Activated T-cell treated with anti-CD3 and anti-CD28 coated beads for 24 hours (primary cell): Measurements from ENCODE around the gene LAMP5.

Source experiments
- DNase-seq: peaks from one replicate; pipeline ENCODE4 v3.0.0-alpha.2; 2020; ENCODE audit warnings: low read depth

The LAMP5 gene

GRCh38 chr20:9514461-9515213, at the start of gene LAMP5:
Gene LAMP5, plus strand, starts transcription at chr20:9514590. Its CDS starts 263 bp downstream, at chr20:9514853.
- DNase-seq, result no peak

GRCh38 chr20:9467995-9468394, 46.4 kb upstream of the LAMP5 start:
- DNase-seq, result no peak

GRCh38 chr20:9474835-9475415, 39.5 kb upstream of the LAMP5 start:
- DNase-seq, result no peak

- DNase-seq, result no peak
These were observed 38.9 kb upstream of the LAMP5 start for GRCh38 chr20:9475456-9475855.

- no peak for DNase-seq
These were observed 38.2 kb upstream of the LAMP5 start for GRCh38 chr20:9476174-9476573.

GRCh38 chr20:9476637-9477036, 37.8 kb upstream of the LAMP5 start:
- no peak for DNase-seq

- no peak for DNase-seq
These were observed 35.6 kb upstream of the LAMP5 start for GRCh38 chr20:9478771-9479170.

GRCh38 chr20:9480066-9480465, 34.3 kb upstream of the LAMP5 start:
- DNase-seq, result no peak

- no peak for DNase-seq
These were observed 32.2 kb upstream of the LAMP5 start for GRCh38 chr20:9482180-9482579.

- no peak for DNase-seq
These were observed 31.3 kb upstream of the LAMP5 start for GRCh38 chr20:9483131-9483530.

- no peak for DNase-seq
These were observed 28.6 kb upstream of the LAMP5 start for GRCh38 chr20:9485614-9486340.

GRCh38 chr20:9487231-9487630, 27.2 kb upstream of the LAMP5 start:
- no peak for DNase-seq

GRCh38 chr20:9488063-9488462, 26.3 kb upstream of the LAMP5 start:
- no peak for DNase-seq

- no peak for DNase-seq
These were observed 24.2 kb upstream of the LAMP5 start for GRCh38 chr20:9490161-9490560.

- DNase-seq, result no peak
These were observed 23.8 kb upstream of the LAMP5 start for GRCh38 chr20:9490631-9491030.

- DNase-seq, result no peak
These were observed 23.1 kb upstream of the LAMP5 start for GRCh38 chr20:9491324-9491723.

- no peak for DNase-seq
These were observed 22.3 kb upstream of the LAMP5 start for GRCh38 chr20:9492067-9492466.

GRCh38 chr20:9493803-9494202, 20.6 kb upstream of the LAMP5 start:
- DNase-seq, result no peak

GRCh38 chr20:9495701-9496100, 18.7 kb upstream of the LAMP5 start:
- DNase-seq, result no peak

- no peak for DNase-seq
These were observed 18.2 kb upstream of the LAMP5 start for GRCh38 chr20:9496155-9496554.

- no peak for DNase-seq
These were observed 16.1 kb upstream of the LAMP5 start for GRCh38 chr20:9498322-9498721.

GRCh38 chr20:9499126-9499899, 15.1 kb upstream of the LAMP5 start:
- DNase-seq, result no peak
